ENCODE data around the gene ALDH7A1.
A peak's percentile ranks its signal among the peaks of the same experiment; 100 is the strongest.
"Not testable (repeated sequence)": the region's sequence is repeated elsewhere in the genome, so short reads cannot be mapped to it uniquely, and the experiment has no call there.

Gene ALDH7A1

GRCh38 chr5:126594748-126595485 is at the start of gene ALDH7A1:
Gene ALDH7A1 (minus strand): TSS chr5:126595219. CDS start chr5:126595198, 21 bp downstream.
- peak; percentile 76 for DNase-seq

GRCh38 chr5:126641387-126641786 is 46.4 kb upstream of the ALDH7A1 start:
- no peak for DNase-seq

GRCh38 chr5:126640866-126641265 is 45.8 kb upstream of the ALDH7A1 start:
- no peak for DNase-seq

GRCh38 chr5:126636956-126637355 is 41.9 kb upstream of the ALDH7A1 start:
- DNase-seq: no peak

GRCh38 chr5:126635585-126635984 is 40.6 kb upstream of the ALDH7A1 start:
- DNase-seq: no peak

- DNase-seq: no peak
These were observed 38.5 kb upstream of the ALDH7A1 start for GRCh38 chr5:126633552-126633951.

GRCh38 chr5:126631920-126632319 is 36.9 kb upstream of the ALDH7A1 start:
- DNase-seq: no peak

- no peak for DNase-seq
These were observed 33.1 kb upstream of the ALDH7A1 start for GRCh38 chr5:126628102-126628501.

- DNase-seq: no peak
These were observed 29.5 kb upstream of the ALDH7A1 start for GRCh38 chr5:126624534-126624933.

GRCh38 chr5:126619781-126620180 is 24.8 kb upstream of the ALDH7A1 start:
- DNase-seq: no peak

GRCh38 chr5:126617603-126618002 is 22.6 kb upstream of the ALDH7A1 start:
- not testable (repeated sequence) for DNase-seq

- no peak for DNase-seq
These were observed 20.3 kb upstream of the ALDH7A1 start for GRCh38 chr5:126615286-126615685.

GRCh38 chr5:126613941-126614592 is 19.0 kb upstream of the ALDH7A1 start:
- DNase-seq: no peak

GRCh38 chr5:126610616-126611015 is 15.6 kb upstream of the ALDH7A1 start:
- DNase-seq: no peak

- DNase-seq: no peak
These were observed 15.1 kb upstream of the ALDH7A1 start for GRCh38 chr5:126610160-126610559.

- DNase-seq: no peak
These were observed 10.5 kb upstream of the ALDH7A1 start for GRCh38 chr5:126605525-126605924.

GRCh38 chr5:126603402-126603991 is 8.5 kb upstream of the ALDH7A1 start:
- no peak for DNase-seq

- DNase-seq: peak; percentile 88
These were observed 5.9 kb upstream of the ALDH7A1 start, which contains the start of gene PHAX for GRCh38 chr5:126600631-126601511. Gene PHAX (plus strand): TSS chr5:126600947. CDS start chr5:126600963, 16 bp downstream.

- not testable (repeated sequence) for DNase-seq
These were observed 5.1 kb upstream of the ALDH7A1 start for GRCh38 chr5:126599971-126600630.

GRCh38 chr5:126599499-126599898 is 4.5 kb upstream of the ALDH7A1 start:
- no peak for DNase-seq

- no peak for DNase-seq
These were observed 2.1 kb upstream of the ALDH7A1 start for GRCh38 chr5:126597156-126597555.

- no peak for DNase-seq
These were observed 566 bp upstream of the ALDH7A1 start for GRCh38 chr5:126595486-126596083.

Measured in activated CD8-positive, alpha-beta memory T cell treated with anti-CD3 and anti-CD28 coated beads, Interleukin-2, amount 50 U/mL, for 48 hours (primary cell).